NT2/D1 (cell line): ENCODE results near the gene OGFR.

Source experiments
- DNase-seq: peaks from one replicate; pipeline ENCODE4 v3.0.0-alpha.2; 2011; ENCODE audit warnings: low read depth, low spot score
- H3K27me3 ChIP-seq: 2 replicates; pipeline ENCODE4 v1.6.0; 2011; ENCODE audit warnings: mild to moderate bottlenecking; ENCODE audit not compliant: insufficient read length, insufficient read depth
- H3K36me3 ChIP-seq: 2 replicates; pipeline ENCODE4 v1.6.1; 2011; ENCODE audit warnings: mild to moderate bottlenecking, low read length, mixed read lengths; ENCODE audit not compliant: insufficient read depth, insufficient read length
- H3K4me1 ChIP-seq: 2 replicates; pipeline ENCODE4 v1.5.1; 2011; ENCODE audit not compliant: insufficient read depth, insufficient read length
- H3K4me3 ChIP-seq: 2 replicates; pipeline ENCODE4 v1.5.1; 2011; ENCODE audit warnings: low read depth; ENCODE audit not compliant: insufficient read length
- H3K9ac ChIP-seq: 2 replicates; pipeline ENCODE4 v1.6.0; 2011; ENCODE audit warnings: low read depth; ENCODE audit not compliant: insufficient read length
- H3K9me3 ChIP-seq: 2 replicates; pipeline ENCODE4 v1.5.1; 2011; ENCODE audit warnings: mild to moderate bottlenecking, low read length; ENCODE audit not compliant: insufficient read depth
- SUZ12 ChIP-seq: IDR thresholded peaks from 2 replicates; pipeline ENCODE4 v1.6.1; 2011; ENCODE audit not compliant: insufficient read length, insufficient read depth; ENCODE audit errors: extremely low read depth
- YY1 ChIP-seq: IDR thresholded peaks from 2 replicates; pipeline ENCODE4 v1.6.1; 2011; ENCODE audit not compliant: insufficient read length, insufficient read depth
- ZNF274 ChIP-seq: IDR thresholded peaks from 2 replicates; pipeline ENCODE4 v1.6.1; 2011; ENCODE audit warnings: mild to moderate bottlenecking, low read depth, low read length

OGFR gene

DNA sequence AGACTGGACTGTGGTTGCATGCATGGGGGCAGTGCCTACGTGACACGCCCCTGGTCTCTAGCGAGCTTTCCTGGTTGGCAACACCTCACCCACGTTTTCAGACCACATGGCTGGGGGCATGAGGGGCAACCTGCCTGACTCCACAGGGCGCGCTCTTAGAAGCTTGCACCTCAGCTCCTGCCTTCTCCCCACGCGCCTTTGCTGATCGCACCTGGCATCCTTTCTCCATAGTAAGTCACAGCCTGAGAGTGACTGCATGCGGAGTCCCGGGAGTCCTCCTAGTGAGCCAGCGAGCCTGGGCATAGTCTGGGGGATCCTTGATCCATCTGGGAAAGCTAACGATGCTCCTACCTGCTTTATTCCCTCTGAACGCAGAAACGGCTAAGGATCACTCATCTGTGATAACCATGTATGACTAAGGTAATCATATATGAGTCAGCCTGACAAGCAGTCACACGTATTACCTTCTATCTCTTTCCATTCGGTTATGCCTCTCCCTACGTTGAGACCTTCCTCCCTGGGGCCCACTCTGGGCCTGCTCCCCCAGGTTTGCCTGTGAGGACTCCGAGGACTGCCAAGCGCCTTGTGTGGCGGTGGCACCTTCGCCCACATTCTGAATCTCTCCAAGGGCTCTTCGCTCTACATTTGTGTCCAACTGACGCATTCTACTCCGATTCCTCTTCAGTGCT, 52.4 kb downstream of the OGFR start:
- H3K36me3 ChIP-seq = peaks cover 66% of the 10 kb centered on the region
- no peak overlapping the region for H3K4me3 ChIP-seq
- peaks cover 3% of the 10 kb centered on the region for H3K27me3 ChIP-seq
- H3K4me1 ChIP-seq = peaks cover 2% of the 10 kb centered on the region
- peak overlapping the region; percentile 0 for H3K9ac ChIP-seq
- H3K9me3 ChIP-seq = no peaks in the 10 kb centered on the region
- DNase-seq = no peak
- no peak for TF ChIP-seq YY1
- no peak for TF ChIP-seq ZNF274
- no peak for TF ChIP-seq SUZ12

DNA sequence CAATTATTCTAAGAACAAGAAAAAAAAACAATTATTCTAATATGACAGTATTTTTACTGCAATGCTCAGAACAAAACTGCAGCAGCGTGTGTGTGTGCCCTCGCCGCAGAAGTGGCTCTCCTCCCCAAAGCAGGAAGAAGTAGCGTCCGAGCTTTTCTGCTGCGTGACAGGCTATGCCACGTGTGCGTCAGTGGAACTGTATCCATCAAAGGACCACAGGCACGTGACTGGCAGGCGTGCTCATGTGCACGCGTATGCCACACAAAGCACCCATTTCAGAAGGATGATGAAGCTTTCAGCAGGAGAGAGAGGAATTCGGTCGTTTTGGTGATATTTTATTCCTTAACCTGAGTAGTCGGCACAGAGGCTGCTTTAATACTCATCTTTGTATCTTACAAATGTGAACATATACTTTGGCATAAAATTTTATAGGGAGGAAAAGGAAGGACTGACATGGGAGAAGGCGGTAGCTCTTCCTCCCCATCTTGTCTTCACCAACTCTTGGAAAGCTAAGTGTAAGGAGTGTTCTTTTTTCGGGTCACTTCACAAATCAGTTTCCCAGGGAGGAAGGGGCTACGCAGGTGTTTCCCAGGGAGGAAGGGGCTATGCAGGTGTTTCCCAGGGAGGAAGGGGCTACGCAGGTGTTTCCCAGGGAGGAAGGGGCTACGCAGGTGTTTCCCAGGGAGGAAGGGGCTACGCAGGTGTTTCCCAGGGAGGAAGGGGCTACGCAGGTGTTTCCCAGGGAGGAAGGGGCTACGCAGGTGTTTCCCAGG, 53.6 kb downstream of the OGFR start:
- Histone ChIP-seq H3K9ac (no peak overlapping the region), H3K36me3 (peaks cover 56% of the 10 kb centered on the region)

DNA sequence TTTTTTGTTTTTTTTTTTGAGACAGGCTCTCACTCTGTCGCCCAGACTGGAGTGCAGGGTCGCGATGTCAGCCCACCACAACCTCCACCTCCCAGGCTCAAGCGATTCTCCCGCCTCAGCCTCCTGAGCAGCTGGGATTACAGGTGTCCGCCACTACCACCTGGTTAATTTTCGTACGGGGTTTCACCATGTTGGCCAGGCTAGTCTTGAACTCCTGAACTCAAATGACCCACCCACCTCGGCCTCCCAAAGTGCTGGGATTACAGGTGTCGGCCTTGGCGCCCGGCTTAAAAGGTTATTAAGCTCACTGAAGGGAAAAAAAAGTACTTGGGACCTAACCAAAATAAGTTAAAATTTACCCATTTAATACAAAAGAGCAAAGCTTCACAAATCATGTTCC, 55.1 kb downstream of the OGFR start:
- Histone ChIP-seq H3K36me3 (peaks cover 43% of the 10 kb centered on the region), H3K4me3 (peak overlapping the region; percentile 66), H3K9ac (peak overlapping the region; percentile 82), H3K4me1 (peaks cover 2% of the 10 kb centered on the region), H3K9me3 (no peaks in the 10 kb centered on the region; the same call in 1 of the 2 replicates), H3K27me3 (peaks cover 3% of the 10 kb centered on the region)
- TF ChIP-seq SUZ12 = no peak
- no peak for TF ChIP-seq ZNF274
- TF ChIP-seq YY1 = no peak
- no peak for DNase-seq

More for the DNA sequence above, 53.6 kb downstream of the OGFR start:
- H3K9me3 ChIP-seq = no peaks in the 10 kb centered on the region
- peaks cover 2% of the 10 kb centered on the region for H3K4me1 ChIP-seq
- H3K4me3 ChIP-seq = no peak overlapping the region
- peaks cover 3% of the 10 kb centered on the region for H3K27me3 ChIP-seq
- DNase-seq = no peak
- no peak for TF ChIP-seq YY1
- TF ChIP-seq ZNF274 = no peak
- no peak for TF ChIP-seq SUZ12

DNA sequence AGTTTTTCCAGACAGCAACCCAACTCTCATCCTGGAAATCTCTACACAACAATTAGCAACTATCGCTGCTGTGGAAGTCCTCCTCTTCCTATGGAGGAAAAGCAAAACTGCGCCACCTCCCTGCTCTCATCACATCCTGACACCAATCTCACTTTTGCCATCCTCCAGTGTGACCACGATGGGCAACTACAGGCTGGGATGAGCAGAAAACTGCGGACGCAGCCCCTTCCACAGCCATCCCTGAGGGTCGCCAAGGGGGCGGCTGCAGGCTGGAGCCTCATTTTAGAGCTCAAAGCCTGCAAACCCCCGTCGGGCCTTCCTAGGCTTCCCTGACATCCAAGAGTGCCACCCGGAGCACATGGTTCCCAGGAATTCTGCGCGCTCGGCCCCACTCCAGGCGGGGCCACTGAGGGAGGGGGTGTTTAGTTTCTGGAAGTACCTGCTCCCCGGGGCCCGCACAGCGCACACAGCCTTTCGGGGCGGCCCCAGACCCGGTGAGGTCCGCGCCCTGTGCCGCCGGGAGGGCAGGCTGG, 55.8 kb downstream of the OGFR start:
- TF ChIP-seq YY1 (no peak), SUZ12 (no peak), ZNF274 (no peak)
- Histone ChIP-seq H3K9ac (peak overlapping the region; percentile 82), H3K36me3 (peaks cover 36% of the 10 kb centered on the region), H3K9me3 (no peaks in the 10 kb centered on the region; the same call in 1 of the 2 replicates), H3K4me1 (peaks cover 2% of the 10 kb centered on the region), H3K27me3 (peaks cover 3% of the 10 kb centered on the region), H3K4me3 (peak overlapping the region; percentile 66)
- DNase-seq = no peak

DNA sequence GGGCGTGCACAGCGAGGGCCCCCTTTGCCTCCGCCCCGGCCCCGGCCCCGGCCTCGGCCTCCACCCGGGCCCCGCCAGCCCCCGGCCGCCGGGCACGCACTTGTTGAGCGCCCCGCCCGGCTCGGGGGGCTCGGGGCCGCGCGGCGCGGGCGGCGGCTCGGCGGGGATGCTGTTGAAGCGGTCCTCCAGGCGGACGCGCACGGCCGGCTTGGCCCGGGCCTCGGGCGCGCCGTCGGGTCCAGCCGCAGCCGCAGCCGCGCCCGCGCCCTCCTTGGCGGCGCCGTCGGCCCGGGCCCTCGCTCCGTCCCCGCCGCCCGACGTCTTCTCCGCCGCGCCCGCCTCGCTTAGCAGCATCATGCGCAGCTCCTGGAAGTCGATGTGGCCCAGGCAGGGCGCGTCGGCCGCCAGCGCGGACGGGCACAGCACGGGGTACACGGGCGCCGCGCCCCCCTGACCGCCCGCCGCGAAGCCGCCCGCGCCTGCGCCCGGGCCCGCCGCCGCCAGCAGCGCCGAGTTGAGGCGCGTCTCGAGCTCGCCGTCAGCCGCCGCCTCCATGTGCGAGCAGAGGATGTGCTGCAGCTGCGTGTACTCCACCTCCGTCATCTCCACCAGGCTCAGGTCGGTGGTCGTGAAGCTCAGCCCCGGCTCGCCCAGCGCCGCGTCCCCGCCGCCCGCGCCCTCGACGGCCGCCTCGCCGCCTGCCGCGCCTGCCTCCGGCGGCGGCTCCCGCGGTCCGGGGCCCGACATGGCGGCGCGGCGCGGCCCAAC, 56.5 kb downstream of the OGFR start:
- Histone ChIP-seq H3K9me3 (no peaks in the 10 kb centered on the region; the same call in 1 of the 2 replicates), H3K36me3 (peaks cover 29% of the 10 kb centered on the region), H3K9ac (peak overlapping the region; percentile 87), H3K4me1 (peaks cover 2% of the 10 kb centered on the region), H3K27me3 (peaks cover 3% of the 10 kb centered on the region), H3K4me3 (peak overlapping the region; percentile 66)
- no peak for DNase-seq
- no peak for TF ChIP-seq ZNF274
- TF ChIP-seq SUZ12 = no peak
- no peak for TF ChIP-seq YY1

DNA sequence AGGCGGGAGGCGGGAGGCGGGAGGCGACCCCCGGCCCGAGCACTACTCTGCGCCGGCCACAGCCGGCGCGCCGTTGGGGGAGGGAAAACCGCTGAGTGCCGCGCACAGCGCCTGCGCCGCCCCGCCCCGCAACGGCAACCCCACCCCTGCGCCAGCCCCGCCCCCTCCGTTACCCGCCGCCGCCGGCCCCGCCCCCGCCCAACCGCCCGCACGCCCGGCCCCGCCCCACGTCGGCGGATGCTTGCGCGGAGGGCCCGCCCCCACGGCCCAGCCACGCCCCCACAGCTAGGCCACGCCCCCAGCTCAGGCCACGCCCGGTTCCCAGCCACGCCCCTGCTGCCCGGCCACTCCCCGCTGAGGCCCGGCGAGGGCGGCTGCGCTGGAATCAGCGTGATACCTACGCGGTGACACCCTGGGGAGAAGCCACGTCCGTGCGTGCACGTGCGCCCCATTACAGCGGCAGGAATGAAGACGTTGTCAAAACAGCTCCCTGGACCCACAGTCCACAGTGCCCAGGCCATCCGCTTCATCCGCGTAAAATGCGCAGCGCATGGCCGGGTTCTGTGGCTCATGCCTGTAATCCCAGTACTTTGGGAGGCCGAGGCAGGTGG, 57.2 kb downstream of the OGFR start, which contains the start of gene TCFL5:
TSS of gene TCFL5 (minus strand) at position 97 of the 611 bp plus-strand sequence. CDS start 152 bp downstream, outside the sequence.
- Histone ChIP-seq H3K4me1 (peaks cover 2% of the 10 kb centered on the region), H3K36me3 (peaks cover 24% of the 10 kb centered on the region), H3K9ac (peak within 1 kb of the TSS; percentile 87), H3K9me3 (no peaks in the 10 kb centered on the region; the same call in 1 of the 2 replicates), H3K27me3 (peaks cover 3% of the 10 kb centered on the region), H3K4me3 (peak within 1 kb of the TSS; percentile 66)
- TF ChIP-seq ZNF274 (no peak), SUZ12 (no peak), YY1 (no peak)
- peak; percentile 57 for DNase-seq
